MCF 10A (cell line): Measurements from ENCODE around the gene ITGAE. TPM values are rescaled to one million over a fixed set of nuclear protein-coding genes. Genes with fewer than 3 reads are reported as not detected.

Source experiments
- BruUV-seq: library from RNA; stranded (reverse); fragments of 400-500 nt; replicated peaks from 2 replicates; lab custom pipeline; 2021; lab: Mats Ljungman, UMichigan
- CTCF ChIA-PET: fragments of 300-600 bp; sonication (Branson Sonifier 250); formaldehyde crosslinking; extraction: SDS; loops from one replicate; lab custom pipeline; 2021; ENCODE audit warnings: antibody characterized with exemption, inconsistent platforms; lab: Yijun Ruan, JAX
- POLR2A ChIA-PET: fragments of 300-600, 350-650 bp; sonication (Branson Sonifier 250); formaldehyde crosslinking; extraction: SDS; loops from one replicate; lab custom pipeline; 2020; ENCODE audit warnings: antibody characterized with exemption, inconsistent platforms; lab: Yijun Ruan, JAX
- DNase-seq: peaks from one replicate; pipeline ENCODE4 v3.0.0-alpha.2; 2018; ENCODE audit not compliant: unreplicated experiment
- H3K27ac Mint-ChIP-seq: one replicate; pipeline ENCODE4 v1.8.0; 2022; ENCODE audit warnings: mild to moderate bottlenecking, low read depth, mixed read lengths; ENCODE audit not compliant: unreplicated experiment
- H3K27me3 Mint-ChIP-seq: one replicate; pipeline ENCODE4 v1.8.0; 2022; ENCODE audit warnings: mixed read lengths; ENCODE audit not compliant: insufficient read depth, unreplicated experiment
- H3K36me3 Mint-ChIP-seq: one replicate; pipeline ENCODE4 v1.8.0; 2022; ENCODE audit warnings: mild to moderate bottlenecking, moderate library complexity, mixed read lengths; ENCODE audit not compliant: insufficient read depth, unreplicated experiment
- H3K4me1 Mint-ChIP-seq: one replicate; pipeline ENCODE4 v1.8.0; 2022; ENCODE audit warnings: mixed read lengths; ENCODE audit not compliant: insufficient read depth, unreplicated experiment
- H3K4me3 Mint-ChIP-seq: one replicate; pipeline ENCODE4 v1.8.0; 2022; ENCODE audit warnings: mild to moderate bottlenecking, moderate library complexity, mixed read lengths; ENCODE audit not compliant: unreplicated experiment
- H3K9me3 Mint-ChIP-seq: one replicate; pipeline ENCODE4 v1.8.0; 2022; ENCODE audit warnings: mixed read lengths; ENCODE audit not compliant: unreplicated experiment
- intact Hi-C: fragments of 100-400 bp; cut with micrococcal nuclease; formaldehyde crosslinking; loops from 2 replicates; pipeline ENCODE4 v1.14.1; 2022
- total RNA-seq: library from RNA; stranded (reverse); gene quantifications from 2 replicates; pipeline ENCODE4 v1.2.3, GENCODE V29; 2022
- TF ChIP-seq, protein P1 (sequence below): fragments of 200-600 bp; IDR thresholded peaks from one replicate; pipeline ENCODE4 v1.8.0; 2022; ENCODE audit warnings: antibody characterized with exemption, mild to moderate bottlenecking; ENCODE audit not compliant: unreplicated experiment

ITGAE gene
- total RNA-seq, 1 experiment from 2014 or later, result 26.6 TPM

DNA sequence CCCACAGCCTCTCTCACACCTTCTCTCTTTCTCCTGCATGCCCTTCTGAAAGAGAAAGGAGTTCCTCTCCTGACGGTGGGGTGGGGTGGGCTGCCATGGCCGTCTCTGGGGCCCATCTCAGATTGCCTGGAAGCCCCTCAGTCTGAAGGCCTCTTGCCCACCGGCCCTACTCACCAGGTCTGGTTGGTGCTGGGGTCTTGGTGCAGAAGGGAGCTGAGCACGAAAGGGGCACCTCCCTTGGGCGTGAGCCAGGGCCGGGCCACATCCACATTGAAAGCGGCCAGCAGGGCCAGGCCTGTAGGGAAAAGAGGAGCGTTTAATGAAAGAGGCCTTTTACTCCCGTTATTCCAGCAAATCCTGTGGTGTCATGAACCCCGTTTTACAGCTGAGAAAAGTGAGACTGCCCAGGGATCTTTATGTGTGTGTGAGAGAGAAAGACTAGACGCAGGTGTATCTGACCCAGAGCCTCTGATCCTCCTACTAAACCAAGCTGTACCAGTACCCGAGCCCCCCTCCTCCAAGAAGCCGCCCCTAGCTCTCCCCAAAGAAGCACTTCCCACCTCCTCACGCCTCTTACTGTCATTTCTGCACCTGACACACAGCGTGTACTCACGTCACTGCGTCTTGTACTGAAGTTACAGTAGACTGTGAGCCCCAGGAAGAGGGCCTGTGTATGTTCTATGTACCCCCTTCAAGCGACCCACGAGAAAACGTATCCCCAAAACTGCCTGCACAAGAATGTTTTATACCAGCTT is 23.4 kb downstream of the ITGAE start:
- Mint-ChIP-seq H3K27me3 (no peaks in the 10 kb centered on the region), H3K27ac (no peak overlapping the region), H3K4me1 (no peaks in the 10 kb centered on the region), H3K4me3 (no peak overlapping the region), H3K36me3 (no peaks in the 10 kb centered on the region), H3K9me3 (no peaks in the 10 kb centered on the region)
- POLR2A ChIA-PET, result no interaction called here
- BruUV-seq, result no TSS peak
- CTCF ChIA-PET, result no interaction called here
- intact Hi-C loops, result no loop called here
- no peak for DNase-seq
- TF ChIP-seq, protein P1, sequence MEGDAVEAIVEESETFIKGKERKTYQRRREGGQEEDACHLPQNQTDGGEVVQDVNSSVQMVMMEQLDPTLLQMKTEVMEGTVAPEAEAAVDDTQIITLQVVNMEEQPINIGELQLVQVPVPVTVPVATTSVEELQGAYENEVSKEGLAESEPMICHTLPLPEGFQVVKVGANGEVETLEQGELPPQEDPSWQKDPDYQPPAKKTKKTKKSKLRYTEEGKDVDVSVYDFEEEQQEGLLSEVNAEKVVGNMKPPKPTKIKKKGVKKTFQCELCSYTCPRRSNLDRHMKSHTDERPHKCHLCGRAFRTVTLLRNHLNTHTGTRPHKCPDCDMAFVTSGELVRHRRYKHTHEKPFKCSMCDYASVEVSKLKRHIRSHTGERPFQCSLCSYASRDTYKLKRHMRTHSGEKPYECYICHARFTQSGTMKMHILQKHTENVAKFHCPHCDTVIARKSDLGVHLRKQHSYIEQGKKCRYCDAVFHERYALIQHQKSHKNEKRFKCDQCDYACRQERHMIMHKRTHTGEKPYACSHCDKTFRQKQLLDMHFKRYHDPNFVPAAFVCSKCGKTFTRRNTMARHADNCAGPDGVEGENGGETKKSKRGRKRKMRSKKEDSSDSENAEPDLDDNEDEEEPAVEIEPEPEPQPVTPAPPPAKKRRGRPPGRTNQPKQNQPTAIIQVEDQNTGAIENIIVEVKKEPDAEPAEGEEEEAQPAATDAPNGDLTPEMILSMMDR, result no peak

DNA sequence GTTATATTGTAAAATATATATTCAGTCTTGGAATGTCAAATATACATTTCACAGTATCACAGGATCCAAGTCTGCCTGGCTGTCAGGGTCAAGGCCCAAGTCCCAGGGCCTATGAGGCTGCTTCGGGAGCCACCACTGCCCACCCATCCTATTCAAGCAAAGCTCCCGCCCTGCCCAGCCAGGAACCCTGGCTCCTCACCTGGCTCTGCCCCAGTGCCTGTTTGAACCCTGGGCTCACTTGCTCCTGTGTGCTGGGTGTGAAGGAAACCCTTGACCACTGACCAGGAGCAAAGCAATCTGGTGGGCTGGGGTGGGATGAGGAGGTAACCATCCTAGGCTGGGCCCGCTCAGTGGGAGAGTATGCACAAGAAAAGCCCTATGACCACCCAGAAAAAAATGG is 27.0 kb downstream of the ITGAE start:
- H3K27ac Mint-ChIP-seq, result no peak overlapping the region
- intact Hi-C loops, result no loop called here
- no peaks in the 10 kb centered on the region for H3K27me3 Mint-ChIP-seq
- CTCF ChIA-PET, result no interaction called here
- DNase-seq, result no peak
- BruUV-seq, result no TSS peak
- no peaks in the 10 kb centered on the region for H3K9me3 Mint-ChIP-seq
- POLR2A ChIA-PET, result no interaction called here
- H3K4me1 Mint-ChIP-seq, result no peaks in the 10 kb centered on the region
- H3K36me3 Mint-ChIP-seq, result no peaks in the 10 kb centered on the region
- TF ChIP-seq, protein P1, result no peak
- no peak overlapping the region for H3K4me3 Mint-ChIP-seq

DNA sequence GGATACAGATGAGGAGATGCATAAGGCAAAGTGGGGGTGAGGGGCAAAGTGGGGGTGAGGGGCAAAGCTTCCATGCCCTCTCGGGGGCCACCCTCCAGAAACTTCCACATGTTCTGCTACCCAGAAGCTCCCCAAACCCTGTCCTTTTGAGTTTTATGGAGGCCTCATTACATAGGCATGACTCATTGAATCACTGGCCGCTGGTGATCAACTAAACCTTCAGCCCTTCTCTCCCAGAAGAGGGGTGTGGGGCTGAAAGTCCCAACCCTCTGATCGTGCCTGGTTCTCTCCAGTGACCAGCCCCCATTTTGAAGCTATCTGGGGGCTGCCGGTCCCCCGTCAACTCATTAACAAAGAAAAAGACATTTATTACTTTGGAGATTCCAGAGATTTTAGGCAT is 27.5 kb downstream of the ITGAE start:
- peak; percentile 6 for DNase-seq
- no peaks in the 10 kb centered on the region for H3K9me3 Mint-ChIP-seq
- TF ChIP-seq, protein P1, result no peak
- BruUV-seq, result no TSS peak
- no peaks in the 10 kb centered on the region for H3K4me1 Mint-ChIP-seq
- H3K27me3 Mint-ChIP-seq, result no peaks in the 10 kb centered on the region
- ChIA-PET POLR2A (no interaction called here), CTCF (no interaction called here)
- intact Hi-C loops, result no loop called here
- H3K36me3 Mint-ChIP-seq, result no peaks in the 10 kb centered on the region
- no peak overlapping the region for H3K4me3 Mint-ChIP-seq
- no peak overlapping the region for H3K27ac Mint-ChIP-seq

DNA sequence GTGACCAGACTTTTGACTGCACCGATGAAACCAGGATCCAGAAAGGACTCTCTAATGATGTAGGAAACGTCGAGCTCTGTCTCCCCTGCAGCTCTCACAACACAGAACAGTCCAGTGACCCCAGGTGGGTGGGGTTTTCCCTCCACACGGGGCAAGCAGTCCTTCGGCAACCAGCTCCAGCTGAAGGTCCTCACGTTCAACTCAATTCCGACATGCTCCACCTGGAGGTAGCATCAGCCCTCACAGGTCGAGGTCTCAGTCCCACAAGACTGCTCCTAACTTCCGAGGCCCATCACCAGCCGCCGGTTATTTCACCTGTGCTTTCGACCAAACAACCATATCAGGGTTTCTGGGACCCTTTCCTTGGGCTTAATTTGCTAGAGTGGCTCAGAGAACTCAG is 28.2 kb downstream of the ITGAE start:
- H3K27me3 Mint-ChIP-seq, result no peaks in the 10 kb centered on the region
- no peaks in the 10 kb centered on the region for H3K9me3 Mint-ChIP-seq
- POLR2A ChIA-PET, result no interaction called here
- H3K4me1 Mint-ChIP-seq, result no peaks in the 10 kb centered on the region
- BruUV-seq, result no TSS peak
- H3K4me3 Mint-ChIP-seq, result no peak overlapping the region
- TF ChIP-seq, protein P1, result no peak
- no peak overlapping the region for H3K27ac Mint-ChIP-seq
- no peaks in the 10 kb centered on the region for H3K36me3 Mint-ChIP-seq
- no peak for DNase-seq
- intact Hi-C loops, result no loop called here
- CTCF ChIA-PET, result interaction anchor here (1.5 kb wide), 1 partner anchor 36 kb away, joined by 9 read pairs; no protein-coding TSS in a partner anchor
